ENCODE results near the gene CHMP2A. TPM values are rescaled to one million over a fixed set of nuclear protein-coding genes. Genes with fewer than 3 reads are reported as not detected.
A peak's percentile ranks its signal among the peaks of the same experiment; 100 is the strongest.

CHMP2A gene
- total and polyA plus RNA-seq, 2 donors (not counting 1 experiment from before 2014, with no cell fraction given) = 62.5 to 97.5 TPM

GRCh38 chr19:58570770-58571574, 16.1 kb upstream of the CHMP2A start:
- intact Hi-C loops (cut with micrococcal nuclease) = no loop called here
- ChIA-PET CTCF (interaction anchor here (1.2 to 3.0 kb wide), 3 partner anchors 9 to 51 kb away, joined by 3 to 10 read pairs (median 4); no protein-coding TSS in a partner anchor), POLR2A (interaction anchor here (2.1 to 2.4 kb wide), 3 partner anchors 11 to 51 kb away, joined by 13 to 23 read pairs (median 13); partner anchors contain the start of genes CHMP2A, UBE2M and ZBTB45)
- H3K27me3 ChIP-seq (replicated peaks in 1 of 4; ENCODE audit: control extremely low read depth in 1 of 4, control insufficient read depth in 3 of 4, insufficient read depth in 4 of 4, low read length in 3 of 4) = no peaks in the 10 kb centered on the region
- H3K9ac ChIP-seq (ENCODE audit: low read length) = no peak overlapping the region
- H3K4me1 ChIP-seq (ENCODE audit: control insufficient read depth in 2 of 2, insufficient read depth in 2 of 2, low read length in 2 of 2) = peaks cover 24 to 34% of the 10 kb centered on the region in 2 donors
- 91% methylated on average over 23 of the region's 25 CpGs for WGBS (ENCODE audit: insufficient coverage)
- H3K9me3 ChIP-seq (ENCODE audit: control extremely low read depth in 1 of 3, control insufficient read depth in 2 of 3, insufficient read depth in 1 of 3, low read length in 2 of 3) = peaks cover 0 to 11% (median 0%) of the 10 kb centered on the region in 3 donors
- peaks cover 33% of the 10 kb centered on the region for H3K4me1 Mint-ChIP-seq
- no peak overlapping the region for H3K4me3 ChIP-seq (ENCODE audit: control extremely low read depth in 1 of 5, extremely low read depth in 1 of 5, insufficient read depth in 1 of 5, low read depth in 2 of 5, low read length in 4 of 5)
- H3K4me3 Mint-ChIP-seq = peak overlapping the region; percentile 7
- H3K4me2 ChIP-seq (replicated peaks; ENCODE audit: low read depth, low read length, poor library complexity, severe bottlenecking) = no peak overlapping the region
- no peak overlapping the region for H2AFZ ChIP-seq (ENCODE audit: insufficient read depth, low read depth, low read length, poor library complexity, severe bottlenecking)
- peaks cover 15% of the 10 kb centered on the region for H3K79me2 ChIP-seq (ENCODE audit: control insufficient read depth, insufficient read depth, low read length)
- H3K27me3 Mint-ChIP-seq = no peaks in the 10 kb centered on the region
- no peak for DNase-seq
- no peak for TF ChIP-seq EZH2 (IDR thresholded peaks at IDR 0.05; ENCODE audit: borderline replicate concordance, insufficient read depth, low read depth, low read length, poor library complexity, severe bottlenecking)
- TF ChIP-seq CTCF (IDR thresholded peaks at IDR 0.05) = no peak
- no peaks in the 10 kb centered on the region for H4K20me1 ChIP-seq (ENCODE audit: control insufficient read depth, insufficient read depth, low read length, poor library complexity, severe bottlenecking)
- H3K27ac Mint-ChIP-seq = peak overlapping the region; percentile 6
- no peaks in the 10 kb centered on the region for H3K9me3 Mint-ChIP-seq (ENCODE audit: insufficient read depth)
- peaks cover 0 to 16% of the 10 kb centered on the region in 2 experiments for H3K36me3 ChIP-seq (replicated peaks in 1 of 2; ENCODE audit: control extremely low read depth in 1 of 2, control insufficient read depth in 1 of 2, extremely low read depth in 1 of 2, insufficient read depth in 2 of 2, low read length in 1 of 2)
- no peak for ATAC-seq (ENCODE audit: low read depth)
- no peak overlapping the region for H3K27ac ChIP-seq (ENCODE audit: low read length in 2 of 2)

All from B cell (primary cell).